CD4-positive, alpha-beta T cell treated with Interleukin-4 for 1 hour (primary cell): ENCODE results near the gene SYTL3.

Experiments used
- DNase-seq, 2 donors: peaks; one replicate each; pipeline ENCODE4 v3.0.0-alpha.2; 2020 to 2022

The SYTL3 gene

GRCh38 chr6:158735009-158735408 is 85.2 kb downstream of the SYTL3 start:
- no peak for DNase-seq

GRCh38 chr6:158737082-158737709 is 87.3 kb downstream of the SYTL3 start:
- no peak for DNase-seq

GRCh38 chr6:158737710-158738615 is 88.1 kb downstream of the SYTL3 start:
- DNase-seq = peak in 1 of 2 donors; percentile 34

GRCh38 chr6:158739673-158740072 is 89.8 kb downstream of the SYTL3 start:
- DNase-seq = no peak

GRCh38 chr6:158743033-158743651 is 93.3 kb downstream of the SYTL3 start:
- DNase-seq = no peak

GRCh38 chr6:158744986-158745430 is 95.2 kb downstream of the SYTL3 start:
- DNase-seq = no peak

- DNase-seq = no peak
These were observed 101.4 kb downstream of the SYTL3 start for GRCh38 chr6:158751224-158751623.

- no peak for DNase-seq
These were observed 102.1 kb downstream of the SYTL3 start for GRCh38 chr6:158751921-158752320.

- DNase-seq = no peak
These were observed 102.8 kb downstream of the SYTL3 start for GRCh38 chr6:158752613-158753012.

- no peak for DNase-seq
These were observed 104.0 kb downstream of the SYTL3 start for GRCh38 chr6:158753811-158754210.

- no peak for DNase-seq
These were observed 104.9 kb downstream of the SYTL3 start for GRCh38 chr6:158754738-158755137.

- no peak for DNase-seq
These were observed 105.8 kb downstream of the SYTL3 start for GRCh38 chr6:158755636-158756035.

- DNase-seq = no peak
These were observed 106.3 kb downstream of the SYTL3 start for GRCh38 chr6:158756126-158756525.

GRCh38 chr6:158756977-158757752 is 107.3 kb downstream of the SYTL3 start:
- DNase-seq = no peak

- DNase-seq = no peak
These were observed 107.9 kb downstream of the SYTL3 start for GRCh38 chr6:158757753-158758090.

GRCh38 chr6:158758451-158758860 is 108.6 kb downstream of the SYTL3 start:
- DNase-seq = no peak

- DNase-seq = no peak
These were observed 109.2 kb downstream of the SYTL3 start for GRCh38 chr6:158758941-158759479.

GRCh38 chr6:158759966-158760617 is 110.2 kb downstream of the SYTL3 start:
- DNase-seq = peak in 1 of 2 donors; percentile 10

GRCh38 chr6:158760618-158761250 is 110.9 kb downstream of the SYTL3 start:
- DNase-seq = peak in 1 of 2 donors; percentile 15

GRCh38 chr6:158761746-158762145 is 111.9 kb downstream of the SYTL3 start:
- peak in 1 of 2 donors; percentile 25 for DNase-seq

- DNase-seq = peak in 1 of 2 donors; percentile 34
These were observed 113.1 kb downstream of the SYTL3 start for GRCh38 chr6:158762787-158763433.
